Measurements from ENCODE around the gene KDM6A. TPM values are rescaled to one million over a fixed set of nuclear protein-coding genes. Genes with fewer than 3 reads are reported as not detected.

Gene KDM6A
- total RNA-seq, 1 experiment from 2014 or later = 42.8 TPM

GRCh38 chrX:44952329-44953027 lies 79.5 kb downstream of the KDM6A start:
- H3K27me3 Mint-ChIP-seq (ENCODE audit: unreplicated experiment) = no peaks in the 10 kb centered on the region
- CTCF ChIA-PET = interaction anchor here (0.7 kb wide), 1 partner anchor 64 kb away, joined by 4 read pairs; no protein-coding TSS in a partner anchor
- BruUV-seq (replicated peaks) = no TSS peak
- H3K36me3 Mint-ChIP-seq (ENCODE audit: insufficient read depth, unreplicated experiment) = no peaks in the 10 kb centered on the region
- no peak overlapping the region for H3K27ac Mint-ChIP-seq (ENCODE audit: unreplicated experiment)
- DNase-seq = no peak
- H3K4me3 Mint-ChIP-seq (ENCODE audit: low read depth, unreplicated experiment) = no peak overlapping the region
- H3K4me1 Mint-ChIP-seq (ENCODE audit: low read depth, unreplicated experiment) = peaks cover 35% of the 10 kb centered on the region
- intact Hi-C loops (cut with micrococcal nuclease; ENCODE audit: unreplicated experiment) = no loop called here
- no peak for TF ChIP-seq CTCF (IDR thresholded peaks at IDR 0.05; ENCODE audit: unreplicated experiment)
- no peaks in the 10 kb centered on the region for H3K9me3 Mint-ChIP-seq (ENCODE audit: low read depth, unreplicated experiment)

DNA sequence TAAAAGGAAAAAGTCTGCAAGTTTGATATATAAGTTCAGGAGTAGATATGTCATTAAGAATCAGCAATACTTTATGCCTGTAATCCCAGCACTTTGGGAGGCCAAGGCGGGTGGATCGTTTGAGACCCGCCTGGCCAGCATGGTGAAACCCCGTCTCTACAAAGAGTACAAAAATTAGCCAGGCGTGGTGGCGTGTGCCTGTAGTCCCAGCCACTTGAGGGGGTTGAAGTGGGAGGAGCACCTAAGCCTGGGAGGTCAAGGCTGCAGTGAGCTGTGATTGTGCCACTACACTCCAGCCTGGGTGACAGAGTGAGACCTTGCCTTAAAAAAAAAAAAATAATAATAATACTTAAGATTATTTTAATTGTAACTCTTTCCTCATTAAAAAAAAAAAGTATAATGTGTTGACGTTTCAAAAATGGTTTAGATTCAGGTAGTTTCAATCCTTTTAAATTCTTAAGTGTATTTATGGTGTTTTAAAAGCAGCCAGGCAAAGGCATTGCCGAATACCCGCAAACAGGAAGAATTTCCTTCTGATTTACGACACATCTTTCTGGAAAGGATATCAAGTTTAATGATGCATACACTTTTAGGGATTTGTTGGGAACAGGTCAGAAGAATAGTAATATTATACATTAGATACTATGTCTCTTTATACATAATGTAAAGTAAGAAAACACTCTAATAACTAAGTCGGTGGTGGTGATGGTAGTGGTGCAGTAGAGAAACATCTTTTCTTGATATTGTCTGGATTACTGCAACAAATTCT lies 80.9 kb downstream of the KDM6A start:
- intact Hi-C loops (cut with micrococcal nuclease; ENCODE audit: unreplicated experiment) = no loop called here
- Mint-ChIP-seq H3K9me3 (ENCODE audit: low read depth, unreplicated experiment) (no peaks in the 10 kb centered on the region), H3K4me1 (ENCODE audit: low read depth, unreplicated experiment) (peaks cover 26% of the 10 kb centered on the region), H3K4me3 (ENCODE audit: low read depth, unreplicated experiment) (peak overlapping the region; percentile 10), H3K36me3 (ENCODE audit: insufficient read depth, unreplicated experiment) (no peaks in the 10 kb centered on the region), H3K27ac (ENCODE audit: unreplicated experiment) (peak overlapping the region; percentile 29), H3K27me3 (ENCODE audit: unreplicated experiment) (no peaks in the 10 kb centered on the region)
- no TSS peak for BruUV-seq (replicated peaks)
- CTCF ChIA-PET = no interaction called here
- no peak for TF ChIP-seq CTCF (IDR thresholded peaks at IDR 0.05; ENCODE audit: unreplicated experiment)
- no peak for DNase-seq

GRCh38 chrX:44954562-44954961 lies 81.6 kb downstream of the KDM6A start:
- CTCF ChIA-PET = no interaction called here
- peak overlapping the region; percentile 10 for H3K4me3 Mint-ChIP-seq (ENCODE audit: low read depth, unreplicated experiment)
- intact Hi-C loops (cut with micrococcal nuclease; ENCODE audit: unreplicated experiment) = no loop called here
- peak overlapping the region; percentile 29 for H3K27ac Mint-ChIP-seq (ENCODE audit: unreplicated experiment)
- H3K27me3 Mint-ChIP-seq (ENCODE audit: unreplicated experiment) = no peaks in the 10 kb centered on the region
- H3K36me3 Mint-ChIP-seq (ENCODE audit: insufficient read depth, unreplicated experiment) = no peaks in the 10 kb centered on the region
- DNase-seq = no peak
- no TSS peak for BruUV-seq (replicated peaks)
- peaks cover 26% of the 10 kb centered on the region for H3K4me1 Mint-ChIP-seq (ENCODE audit: low read depth, unreplicated experiment)
- H3K9me3 Mint-ChIP-seq (ENCODE audit: low read depth, unreplicated experiment) = no peaks in the 10 kb centered on the region
- no peak for TF ChIP-seq CTCF (IDR thresholded peaks at IDR 0.05; ENCODE audit: unreplicated experiment)

GRCh38 chrX:44957848-44958247 lies 84.9 kb downstream of the KDM6A start:
- intact Hi-C loops (cut with micrococcal nuclease; ENCODE audit: unreplicated experiment) = no loop called here
- H3K4me1 Mint-ChIP-seq (ENCODE audit: low read depth, unreplicated experiment) = peaks cover 25% of the 10 kb centered on the region
- no peaks in the 10 kb centered on the region for H3K27me3 Mint-ChIP-seq (ENCODE audit: unreplicated experiment)
- DNase-seq = no peak
- no peak overlapping the region for H3K27ac Mint-ChIP-seq (ENCODE audit: unreplicated experiment)
- CTCF ChIA-PET = no interaction called here
- TF ChIP-seq CTCF (IDR thresholded peaks at IDR 0.05; ENCODE audit: unreplicated experiment) = no peak
- no peak overlapping the region for H3K4me3 Mint-ChIP-seq (ENCODE audit: low read depth, unreplicated experiment)
- no peaks in the 10 kb centered on the region for H3K9me3 Mint-ChIP-seq (ENCODE audit: low read depth, unreplicated experiment)
- no peaks in the 10 kb centered on the region for H3K36me3 Mint-ChIP-seq (ENCODE audit: insufficient read depth, unreplicated experiment)
- no TSS peak for BruUV-seq (replicated peaks)
